NCI-H774 (cell line): ENCODE data around the gene CCDC12.

Source experiments
- DNase-seq: peaks from one replicate; lab custom pipeline; 2025; lab: John Stamatoyannopoulos, UW

The CCDC12 gene

DNA sequence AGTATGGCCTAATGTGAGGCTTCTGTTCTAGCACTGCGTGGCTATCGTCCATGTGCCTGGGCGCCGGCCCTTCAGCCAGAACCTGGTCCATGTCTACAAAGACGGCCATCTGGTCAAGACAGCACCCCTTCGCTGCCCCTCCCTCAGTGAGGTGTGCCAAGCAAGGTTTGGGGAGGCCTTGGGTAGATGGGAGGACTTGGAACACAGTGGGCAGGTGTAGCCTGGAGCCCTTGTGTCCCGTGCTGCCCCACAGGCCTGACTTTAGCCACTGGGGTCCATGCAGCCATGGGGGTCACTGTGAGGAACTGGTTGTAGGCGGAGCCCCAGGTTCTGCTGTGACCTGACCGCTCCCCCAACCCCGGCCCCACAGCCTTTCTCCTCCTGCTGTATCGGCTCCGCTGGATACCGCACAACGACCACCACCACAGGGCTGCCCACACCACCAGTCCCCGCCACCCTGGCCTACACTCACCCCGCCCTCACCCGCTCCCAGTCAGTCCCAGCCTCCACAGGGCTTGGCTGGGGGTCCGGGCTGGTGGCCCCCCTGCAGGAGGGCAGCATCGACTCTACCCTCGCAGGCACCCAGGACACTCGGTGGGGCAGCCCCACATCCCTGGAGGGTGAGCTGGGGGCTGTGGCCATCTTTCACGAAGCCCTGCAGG, 19.5 kb upstream of the CCDC12 start:
- no peak for DNase-seq

DNA sequence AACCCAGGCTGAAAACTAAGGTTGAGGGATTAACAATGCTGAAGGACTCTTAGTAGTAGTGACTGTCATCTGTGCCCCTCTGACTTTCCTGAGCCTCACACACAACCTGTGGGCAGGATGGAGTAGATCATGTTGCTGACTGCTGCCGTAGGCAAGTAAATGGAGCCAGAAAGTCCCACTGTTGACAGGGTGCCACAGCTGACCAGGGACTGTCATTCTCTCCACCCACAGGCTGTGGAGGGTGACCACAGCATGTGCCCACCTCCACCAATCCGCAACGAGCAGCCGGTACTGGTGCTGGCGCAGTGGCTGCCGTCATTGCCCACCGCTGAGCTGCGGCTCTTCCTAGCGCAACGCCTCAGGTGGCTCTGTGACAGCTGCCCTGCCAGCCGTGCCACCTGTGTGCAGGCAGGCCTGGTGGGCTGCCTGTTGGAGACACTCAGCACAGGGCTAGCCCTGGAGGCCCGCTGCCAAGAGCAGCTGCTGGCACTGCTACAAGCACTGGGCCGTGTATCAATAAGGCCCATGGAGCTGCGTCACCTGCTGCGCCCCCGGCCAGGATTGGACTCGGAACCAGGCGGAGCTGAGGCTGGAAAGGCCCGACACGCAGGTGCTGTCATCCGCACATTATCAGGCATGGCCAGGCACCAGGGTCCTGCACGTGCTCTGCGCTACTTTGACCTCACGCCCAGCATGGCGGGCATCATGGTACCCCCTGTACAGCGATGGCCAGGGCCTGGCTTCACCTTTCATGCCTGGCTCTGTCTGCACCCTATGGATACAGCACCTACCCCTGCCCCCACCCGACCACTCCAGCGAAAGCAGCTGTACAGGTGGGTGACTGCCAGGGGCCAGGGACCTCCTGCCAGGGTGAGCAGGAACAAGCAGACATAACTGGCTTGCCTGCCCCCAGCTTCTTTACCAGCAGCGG, 18.5 kb upstream of the CCDC12 start:
- no peak for DNase-seq

DNA sequence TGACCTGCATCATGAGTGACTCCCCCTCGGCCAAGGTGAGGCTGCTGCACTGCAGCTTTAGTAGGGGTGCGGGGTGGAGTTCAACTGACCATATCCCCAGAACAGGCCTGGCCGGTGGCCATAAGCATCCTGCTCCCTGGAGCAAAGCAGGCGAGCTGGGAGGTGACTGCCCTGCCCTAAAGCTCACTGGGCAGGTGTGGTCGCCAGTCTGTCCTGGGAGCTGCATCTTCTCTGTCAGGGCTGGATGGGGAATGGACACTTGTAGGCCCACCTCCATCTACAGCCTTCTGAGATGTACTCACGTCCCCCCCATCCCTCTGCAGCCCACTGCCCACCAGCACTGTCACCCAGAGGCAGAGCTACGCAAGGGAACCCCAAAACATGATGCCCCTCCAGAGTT, 17.4 kb upstream of the CCDC12 start:
- no peak for DNase-seq

DNA sequence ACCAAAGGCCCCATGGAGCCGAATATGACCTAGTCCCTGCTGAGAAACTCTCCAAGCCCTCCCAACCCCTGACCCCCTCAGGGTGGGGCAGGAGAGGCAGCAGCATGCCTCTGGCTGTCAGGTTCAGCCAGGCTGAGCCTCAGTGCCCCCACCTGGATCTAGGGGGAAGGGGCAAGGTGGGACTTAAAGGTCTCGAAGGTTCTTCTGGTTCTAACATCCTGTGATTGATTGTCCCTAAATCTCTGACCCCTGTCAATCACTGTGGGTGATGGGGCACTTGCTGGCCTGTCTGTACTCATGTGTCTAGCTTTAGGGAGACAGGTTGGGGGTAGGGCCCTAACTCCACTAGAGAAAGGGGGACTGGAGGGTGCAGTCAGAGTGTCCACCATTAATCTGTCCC, 16.7 kb upstream of the CCDC12 start:
- no peak for DNase-seq

DNA sequence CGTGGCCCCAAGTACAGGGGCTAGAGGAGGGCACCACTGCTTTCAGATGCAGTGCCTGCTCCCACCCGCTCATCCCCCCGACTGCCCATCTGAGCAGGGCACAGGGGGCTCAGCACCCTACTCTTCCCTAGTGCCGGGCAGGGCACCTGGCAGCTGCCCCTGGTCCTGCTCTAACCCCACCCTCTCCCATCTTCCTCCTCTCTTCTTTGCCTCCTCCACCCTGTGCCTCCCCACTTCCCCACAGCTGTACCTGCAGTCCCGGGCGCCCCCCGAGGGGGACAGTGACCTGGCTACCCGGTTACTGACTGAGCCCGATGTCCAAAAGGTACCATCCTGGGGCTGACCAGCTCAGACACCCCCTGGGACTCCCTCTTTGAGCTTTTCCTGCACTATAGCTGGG, 15.7 kb upstream of the CCDC12 start:
- DNase-seq, result no peak

DNA sequence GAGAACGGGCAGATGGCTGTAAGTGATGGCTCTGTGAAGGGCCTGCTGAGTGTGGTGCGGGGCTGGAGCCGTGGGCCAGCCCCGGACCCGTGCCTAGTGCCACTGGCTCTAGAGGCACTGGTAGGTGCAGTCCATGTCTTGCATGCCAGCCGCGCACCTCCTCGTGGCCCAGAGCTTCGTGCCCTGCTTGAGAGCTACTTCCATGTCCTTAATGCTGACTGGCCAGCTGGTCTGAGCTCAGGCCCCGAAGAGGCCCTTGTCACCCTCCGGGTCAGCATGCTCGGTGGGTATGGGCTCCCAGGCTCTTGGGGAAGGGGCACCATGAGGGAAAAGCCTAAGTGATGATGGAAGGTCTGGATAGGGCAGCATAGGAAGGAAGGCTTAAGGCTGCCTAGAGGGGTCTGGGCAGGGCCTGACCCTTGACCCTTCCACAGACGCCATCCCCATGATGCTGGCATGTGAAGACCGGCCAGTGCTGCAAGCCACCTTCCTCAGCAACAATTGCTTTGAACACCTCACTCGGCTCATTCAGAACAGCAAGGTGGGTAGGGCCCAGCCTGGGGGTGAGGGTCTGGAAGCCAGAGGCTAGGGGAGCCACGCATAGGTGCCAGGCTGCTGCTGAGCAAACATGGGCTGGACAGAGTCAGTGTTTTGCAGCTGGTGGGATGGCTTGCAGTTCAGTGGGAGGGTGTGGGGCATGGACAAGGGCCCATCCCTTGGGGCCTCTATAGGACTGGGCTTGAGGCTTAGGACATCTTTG, 15.0 kb upstream of the CCDC12 start:
- DNase-seq, result no peak

DNA sequence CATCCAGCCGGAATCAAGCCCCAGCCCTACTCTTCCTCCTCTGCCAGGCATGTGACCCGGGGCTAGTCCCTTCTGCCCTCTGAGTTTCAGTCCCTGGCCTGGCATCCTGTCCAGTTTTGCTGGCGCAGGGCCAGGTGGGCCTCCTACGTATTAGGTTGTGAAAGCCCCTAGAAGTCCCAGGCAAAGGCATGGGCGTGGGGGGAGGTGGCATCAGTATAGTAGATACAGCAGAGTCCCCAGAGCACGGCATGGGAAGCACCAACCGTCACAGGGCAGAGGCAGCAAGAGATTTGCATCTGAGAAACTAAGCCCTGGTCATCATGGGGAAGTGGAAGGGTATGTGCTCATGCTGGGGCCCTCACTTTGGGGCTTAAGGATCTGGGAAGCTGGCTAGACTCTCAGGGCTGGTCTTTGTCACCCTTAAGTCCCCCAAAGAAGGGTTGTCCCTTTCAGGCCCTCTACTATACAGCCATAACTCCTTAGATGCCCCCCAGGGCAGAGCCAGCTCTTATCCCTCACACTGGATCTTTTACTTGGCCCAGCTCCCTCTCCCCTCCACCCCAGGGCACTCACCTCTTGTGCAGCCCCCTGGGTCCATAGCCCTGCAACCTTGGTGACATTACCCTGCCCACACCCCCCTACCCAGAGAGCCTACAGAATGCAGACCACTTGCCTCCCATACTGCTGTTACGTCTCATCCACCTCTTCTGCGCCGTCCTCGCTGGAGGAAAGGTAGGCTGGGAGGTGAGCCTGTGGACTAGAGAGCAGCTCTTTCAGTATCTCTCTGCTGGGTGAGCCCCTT, 14.2 kb upstream of the CCDC12 start:
- no peak for DNase-seq

DNA sequence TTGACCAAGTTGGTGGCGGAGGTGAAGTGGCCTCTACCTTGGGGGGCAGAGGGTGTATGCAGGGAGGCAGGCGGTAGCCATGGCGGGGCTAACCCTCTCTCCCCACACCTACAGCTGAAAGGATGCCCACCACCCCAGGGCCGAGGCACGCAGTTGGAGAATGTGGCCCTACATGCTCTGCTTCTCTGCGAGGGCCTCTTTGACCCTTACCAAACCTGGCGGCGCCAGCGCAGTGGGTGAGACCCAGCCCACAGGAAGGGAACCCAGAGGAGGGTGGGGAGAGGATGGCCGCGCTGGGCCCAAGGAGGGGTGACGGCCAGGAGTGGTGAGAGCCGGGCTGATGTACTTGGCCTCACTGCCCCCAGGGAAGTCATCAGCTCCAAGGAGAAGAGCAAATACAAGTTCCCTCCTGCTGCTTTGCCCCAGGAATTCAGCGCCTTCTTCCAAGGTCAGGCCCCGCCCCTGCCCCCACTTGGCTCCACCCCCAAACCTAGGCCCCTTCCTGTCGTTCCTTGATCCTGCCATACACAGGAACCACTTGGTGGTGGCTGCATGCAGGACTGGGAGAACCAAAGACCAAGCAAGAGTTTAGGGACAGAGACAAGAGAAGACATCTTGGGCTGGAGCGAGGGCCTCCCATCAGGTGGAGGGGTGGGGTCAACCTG, 12.7 kb upstream of the CCDC12 start:
- DNase-seq, result no peak

DNA sequence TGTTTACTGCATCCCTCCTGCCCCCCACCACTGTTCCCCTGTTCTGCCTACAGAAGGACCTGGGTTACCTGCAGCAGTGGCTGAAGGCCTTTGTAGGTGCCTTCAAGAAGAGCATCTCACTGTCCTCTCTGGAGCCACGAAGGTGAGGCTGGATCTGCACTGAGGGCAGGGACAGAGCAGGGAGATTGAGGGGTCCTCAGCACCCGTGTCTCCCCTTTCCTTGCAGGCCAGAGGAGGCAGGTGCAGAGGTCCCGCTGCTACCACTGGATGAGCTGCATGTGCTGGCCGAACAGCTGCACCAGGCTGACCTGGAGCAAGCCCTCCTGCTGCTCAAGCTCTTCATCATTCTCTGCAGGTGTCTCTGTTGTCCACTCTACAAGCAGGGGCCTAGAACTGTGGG, 12.1 kb upstream of the CCDC12 start:
- DNase-seq, result no peak

DNA sequence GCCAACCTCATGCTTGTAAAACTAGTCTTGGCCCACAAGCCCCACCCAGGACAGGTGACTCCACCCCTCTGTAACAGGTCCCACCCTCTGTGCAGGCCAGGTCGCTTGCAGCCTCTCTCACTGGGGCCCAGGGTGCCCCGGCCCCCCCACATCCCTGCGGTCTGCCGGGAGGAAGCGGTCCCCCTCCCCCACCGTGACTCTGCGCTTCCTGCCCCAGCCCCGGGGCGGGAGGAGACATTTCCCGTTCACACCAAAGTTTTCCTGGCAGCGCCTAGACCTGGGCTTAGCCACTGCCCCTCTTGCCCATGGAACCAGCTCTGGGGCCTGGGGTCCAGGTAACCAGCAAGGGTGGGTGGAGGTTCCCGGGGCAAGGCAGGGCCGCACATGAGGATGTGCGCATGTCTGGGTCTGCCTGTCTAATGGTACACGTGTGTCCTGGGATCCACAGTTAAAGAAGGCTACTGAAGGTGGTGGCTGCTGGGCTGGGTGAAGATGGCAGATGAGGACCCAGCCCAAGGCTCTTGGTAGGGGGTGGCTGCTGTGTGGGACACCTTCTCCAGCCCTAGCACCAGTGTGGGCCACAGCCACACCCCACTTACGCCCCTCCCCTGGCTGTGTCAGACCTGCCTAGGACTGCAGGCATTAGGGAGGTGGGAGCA, 11.3 kb upstream of the CCDC12 start:
- no peak for DNase-seq

DNA sequence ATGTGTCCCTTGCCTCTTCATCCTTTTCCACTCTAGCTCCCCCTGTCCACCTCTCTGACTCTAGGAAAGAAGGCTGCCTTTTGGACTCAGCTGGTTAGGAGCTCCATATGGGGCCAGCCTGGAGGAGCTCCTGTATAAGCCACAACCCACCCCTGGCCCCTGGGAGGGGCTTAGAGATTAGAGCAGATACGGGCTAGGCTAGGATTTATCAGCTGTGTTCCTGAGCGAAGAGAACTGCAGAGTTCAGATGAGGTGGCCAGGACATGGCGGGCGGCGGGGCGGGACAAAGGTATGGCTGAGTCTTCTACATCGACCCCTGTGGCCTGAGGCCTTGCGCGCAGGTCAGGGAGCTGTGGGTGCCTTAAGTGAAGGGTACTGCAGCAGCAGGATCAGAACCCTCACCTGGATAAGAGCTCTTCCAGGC, 10.8 kb upstream of the CCDC12 start:
- no peak for DNase-seq

DNA sequence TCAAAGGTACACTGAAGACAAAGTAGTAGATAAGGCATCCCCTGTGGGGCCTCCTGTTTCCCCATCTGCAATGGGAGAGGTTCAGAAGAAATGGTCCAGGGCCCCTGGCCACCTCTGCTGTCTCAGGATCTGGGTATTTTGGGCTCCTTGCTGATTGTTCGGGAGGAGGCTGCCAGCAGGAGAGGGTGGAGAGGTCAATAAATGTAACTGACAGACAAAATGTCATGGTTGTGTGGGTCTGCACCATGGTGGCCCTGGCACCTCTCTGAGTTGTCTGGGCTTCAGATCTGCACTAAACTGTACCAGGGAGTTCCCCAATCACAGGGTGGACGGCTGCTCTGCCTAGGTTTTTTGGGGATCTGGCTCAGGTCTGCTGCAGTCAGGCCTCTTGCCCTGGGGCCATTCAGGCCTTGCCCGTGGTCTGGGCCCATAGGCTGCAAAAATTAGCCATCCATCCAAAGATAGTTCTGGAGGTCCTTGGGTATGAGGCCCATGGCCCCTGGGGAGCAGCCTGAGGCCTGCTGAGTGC, 10.3 kb upstream of the CCDC12 start:
- no peak for DNase-seq

DNA sequence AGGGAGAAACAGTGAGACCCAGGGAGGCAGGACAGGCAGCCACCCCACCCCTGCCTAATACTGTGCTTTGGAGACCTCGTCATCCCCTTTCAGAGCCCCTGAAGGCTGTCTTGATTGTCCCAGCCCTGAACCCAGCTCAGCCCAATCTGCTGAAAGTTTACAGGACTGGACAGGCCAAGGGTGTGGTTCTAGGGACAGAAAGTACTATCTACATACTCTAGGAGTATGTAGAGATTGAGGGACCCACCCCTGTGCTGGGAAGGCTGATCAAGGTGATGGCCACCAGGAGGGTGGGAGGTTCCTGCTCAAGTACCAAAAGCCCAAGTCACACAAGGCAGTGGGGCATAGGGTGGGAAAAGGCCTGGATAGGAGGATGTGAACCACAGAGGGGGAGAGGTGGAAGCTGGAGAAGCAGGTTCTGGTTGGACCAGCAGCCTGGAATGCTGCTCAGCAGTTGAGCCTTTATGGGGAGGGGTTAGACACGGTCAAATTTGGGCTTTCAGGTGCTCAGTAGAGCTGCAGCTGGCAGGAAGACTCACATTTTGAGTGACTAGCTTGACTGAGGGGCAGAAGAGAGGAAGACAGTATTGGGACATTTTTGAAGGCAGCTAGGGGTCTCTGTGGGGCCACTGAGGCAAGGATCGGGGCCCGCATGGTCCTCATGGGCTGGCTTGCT, 9.6 kb upstream of the CCDC12 start:
- DNase-seq, result no peak

DNA sequence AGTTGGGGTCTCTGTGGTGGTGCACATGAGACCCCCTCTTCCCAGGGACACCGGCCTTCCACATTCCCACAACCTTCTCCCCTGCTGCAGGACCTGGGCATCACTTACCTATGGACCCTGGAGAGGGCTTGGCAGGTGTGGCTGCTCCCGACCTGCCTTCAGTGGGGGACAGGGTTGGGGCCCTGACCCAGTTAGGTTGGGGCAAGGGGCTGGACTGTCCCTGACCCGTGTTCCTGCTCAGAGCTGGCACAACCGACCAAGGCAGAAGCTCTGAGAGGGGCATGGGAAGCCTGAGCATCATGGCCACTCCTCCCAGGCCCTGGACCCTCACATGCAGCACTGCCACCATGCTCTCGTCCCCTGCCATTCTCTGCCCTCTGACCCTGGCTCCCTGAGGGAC, 9.0 kb upstream of the CCDC12 start:
- no peak for DNase-seq

DNA sequence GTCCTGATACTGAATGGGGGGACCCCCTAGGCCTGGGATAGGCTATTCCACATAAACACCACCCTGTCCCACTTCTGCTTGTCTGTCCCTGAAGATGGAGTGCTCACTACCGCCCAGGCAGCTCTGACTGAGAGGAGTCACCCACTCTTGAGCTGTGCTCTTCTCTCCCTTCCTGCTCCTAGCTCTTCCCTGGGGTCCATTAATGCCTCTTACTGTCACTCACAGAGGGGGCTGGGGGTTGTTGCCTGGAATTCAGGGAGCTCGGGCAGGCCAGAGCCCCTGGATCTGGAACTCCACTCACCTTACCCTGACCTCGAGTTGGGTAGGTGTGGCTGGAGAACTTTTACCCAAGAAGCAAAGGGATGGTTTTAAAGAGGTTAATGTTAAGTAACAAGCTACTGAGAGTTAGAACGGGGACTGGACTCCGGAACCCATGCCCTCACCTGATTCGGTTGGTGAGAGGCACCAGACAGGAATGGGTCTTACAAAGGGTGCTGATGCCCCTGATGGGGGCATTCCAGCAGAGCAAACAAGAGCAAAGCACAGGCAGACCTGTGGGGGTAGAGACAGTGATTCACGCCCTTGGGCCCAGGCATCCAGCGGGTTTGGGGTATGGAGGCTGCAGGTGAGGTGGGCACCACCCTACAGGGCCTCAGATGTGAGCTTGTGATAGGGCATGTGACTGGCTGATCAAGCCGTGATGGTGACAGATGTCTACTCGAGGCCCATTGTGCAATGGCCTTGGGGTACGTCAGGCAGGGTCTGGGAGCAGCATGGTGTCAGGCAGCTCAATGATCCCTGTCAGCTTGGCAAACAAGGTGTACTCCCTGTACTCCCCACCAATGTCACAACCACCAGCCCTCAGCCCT, 8.3 kb upstream of the CCDC12 start:
- no peak for DNase-seq

DNA sequence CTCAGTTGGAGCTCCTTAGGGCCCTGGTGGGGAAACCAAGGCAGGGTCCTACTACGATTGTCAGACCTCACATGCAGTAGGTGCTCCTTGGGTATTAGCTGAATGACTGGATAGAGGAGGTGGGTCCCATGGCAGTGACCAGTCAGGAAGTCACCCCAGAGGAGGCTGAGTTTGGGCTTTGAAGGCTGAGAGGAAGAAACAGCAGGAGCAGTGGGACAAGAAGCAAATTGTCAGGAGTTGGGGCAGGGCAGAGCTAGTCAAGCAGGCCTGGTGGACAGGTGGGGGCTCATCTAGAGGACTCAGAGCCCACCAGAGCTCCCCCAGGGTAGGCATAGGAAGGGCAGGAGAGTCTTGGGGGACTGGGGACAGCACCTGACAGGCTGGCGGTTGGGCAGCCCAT, 6.0 kb upstream of the CCDC12 start:
- no peak for DNase-seq

DNA sequence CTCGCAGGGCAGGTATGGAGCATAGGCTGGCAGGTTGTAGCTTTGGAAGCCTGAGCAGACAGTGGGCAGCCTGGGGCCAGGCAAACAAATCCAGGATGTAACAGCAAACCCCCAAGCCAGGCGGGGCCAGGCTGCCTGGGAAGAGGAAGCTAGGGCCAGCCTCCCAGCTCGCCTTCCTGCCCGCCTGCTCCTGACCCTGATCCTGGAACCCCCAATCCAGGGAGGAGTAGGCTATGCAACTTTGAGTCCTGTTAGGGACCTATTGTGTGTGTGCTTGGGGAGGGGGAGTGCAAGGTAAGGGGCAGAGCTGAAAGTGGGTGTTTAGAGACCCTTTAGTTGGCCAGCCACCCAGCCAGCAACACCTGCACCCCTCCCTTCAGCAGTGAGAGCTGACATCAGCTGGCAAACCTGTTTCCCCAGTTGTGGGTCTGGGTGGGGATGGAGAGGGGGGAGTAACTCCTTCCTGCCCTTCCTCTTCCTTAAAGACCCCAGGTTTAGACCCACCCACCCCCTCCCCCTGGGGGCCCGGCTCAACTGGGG, 5.5 kb upstream of the CCDC12 start:
- DNase-seq, result no peak

DNA sequence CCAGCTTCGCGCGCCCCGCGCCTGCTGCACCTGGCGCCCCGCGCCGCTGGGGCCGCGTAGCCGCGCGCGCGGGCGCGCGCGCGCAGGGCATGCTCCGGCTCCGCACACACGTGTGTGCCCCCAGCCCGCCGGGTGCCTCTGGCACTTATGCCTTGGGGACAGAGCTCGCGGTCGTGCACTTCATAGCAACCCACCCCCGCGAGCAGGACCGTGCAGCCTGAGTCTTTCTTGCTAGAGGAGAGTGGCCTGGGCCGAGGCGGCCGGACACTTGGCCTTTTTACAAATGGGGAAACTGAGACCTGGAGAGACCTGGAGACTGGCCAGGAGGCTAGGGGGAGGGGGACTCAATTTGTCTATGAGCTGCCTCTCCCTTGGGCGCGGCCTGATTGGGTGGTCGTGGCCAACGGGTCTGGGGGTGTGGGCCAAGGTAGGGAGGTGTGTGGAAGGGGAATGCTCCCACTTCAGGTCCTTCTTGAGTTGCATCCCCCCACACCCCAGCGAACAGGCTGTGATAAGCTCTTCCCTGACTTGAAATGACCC, 3.5 kb upstream of the CCDC12 start:
- no peak for DNase-seq
